ENCODE measurements around the gene DLG1. TPM values are rescaled to one million over a fixed set of nuclear protein-coding genes. Genes with fewer than 3 reads are reported as not detected.

Gene DLG1
- total and polyA plus RNA-seq, 9 of the 15 experiments (the other 6 are each of a cell fraction or from before 2014, with no cell fraction given), result 9.4 to 63.5 (median 43.6) TPM

DNA sequence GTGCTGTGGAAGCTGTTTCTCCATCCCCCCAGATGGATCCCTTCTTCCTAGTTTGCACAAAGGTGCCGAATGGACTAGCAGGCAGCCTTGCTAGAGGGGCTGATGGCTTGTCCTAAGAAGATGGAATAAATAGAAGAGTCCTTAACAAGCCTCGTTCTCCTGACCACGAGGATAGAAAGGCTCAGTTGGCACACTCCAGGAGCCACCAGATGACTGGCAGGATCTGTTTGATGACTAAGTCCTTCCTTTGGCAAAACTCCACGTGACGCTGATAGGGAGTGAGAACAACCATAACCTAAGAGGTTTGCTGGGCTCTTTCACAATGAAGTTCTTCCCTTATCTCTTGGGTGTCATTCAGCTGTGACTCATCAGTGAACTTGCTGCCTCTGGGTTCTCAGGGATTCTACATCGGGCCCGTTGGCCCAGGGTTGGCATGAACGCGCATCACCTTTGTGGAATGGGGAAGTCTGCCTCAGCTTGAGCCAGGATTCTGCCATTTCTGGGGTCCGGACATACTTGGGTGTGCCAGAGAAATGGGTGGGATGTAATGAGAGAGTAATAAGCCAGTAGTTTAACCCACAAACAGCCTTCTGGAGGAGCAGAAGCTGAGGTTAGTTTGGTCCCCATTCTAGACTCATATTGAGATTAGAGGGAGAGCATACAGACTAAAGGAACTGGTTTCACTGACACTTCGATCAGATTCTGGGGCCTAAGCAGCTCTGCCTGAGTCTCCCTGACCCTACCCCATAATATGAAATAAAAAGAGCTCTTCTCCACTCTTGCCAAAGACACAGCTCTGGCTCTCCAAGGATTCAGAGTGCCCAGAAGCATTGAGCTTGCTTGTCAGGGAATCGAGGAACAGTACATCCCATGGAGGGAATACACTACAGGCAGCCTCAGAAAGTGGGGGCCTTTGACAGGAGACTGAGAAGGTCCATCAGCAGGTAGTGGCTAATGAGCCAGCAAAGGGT, 266.8 kb downstream of the DLG1 start (continued):
- peak; percentile 70 for TF ChIP-seq CBFA2T2 (conservative IDR thresholded peaks at IDR 0.05)
- no peak for TF ChIP-seq CAMTA2 (CRISPR knock-in tag; conservative IDR thresholded peaks at IDR 0.05)
- no peak for TF ChIP-seq ZNF253 (CRISPR knock-in tag; conservative IDR thresholded peaks at IDR 0.05)
- TF ChIP-seq, protein P1, sequence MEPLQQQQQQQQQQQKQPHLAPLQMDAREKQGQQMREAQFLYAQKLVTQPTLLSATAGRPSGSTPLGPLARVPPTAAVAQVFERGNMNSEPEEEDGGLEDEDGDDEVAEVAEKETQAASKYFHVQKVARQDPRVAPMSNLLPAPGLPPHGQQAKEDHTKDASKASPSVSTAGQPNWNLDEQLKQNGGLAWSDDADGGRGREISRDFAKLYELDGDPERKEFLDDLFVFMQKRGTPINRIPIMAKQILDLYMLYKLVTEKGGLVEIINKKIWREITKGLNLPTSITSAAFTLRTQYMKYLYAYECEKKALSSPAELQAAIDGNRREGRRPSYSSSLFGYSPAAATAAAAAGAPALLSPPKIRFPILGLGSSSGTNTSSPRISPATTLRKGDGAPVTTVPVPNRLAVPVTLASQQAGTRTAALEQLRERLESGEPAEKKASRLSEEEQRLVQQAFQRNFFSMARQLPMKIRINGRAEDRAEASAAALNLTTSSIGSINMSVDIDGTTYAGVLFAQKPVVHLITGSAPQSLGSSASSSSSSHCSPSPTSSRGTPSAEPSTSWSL (CRISPR knock-in tag; IDR thresholded peaks at IDR 0.05; ENCODE audit: borderline replicate concordance), result no peak
- TF ChIP-seq, protein P2, sequence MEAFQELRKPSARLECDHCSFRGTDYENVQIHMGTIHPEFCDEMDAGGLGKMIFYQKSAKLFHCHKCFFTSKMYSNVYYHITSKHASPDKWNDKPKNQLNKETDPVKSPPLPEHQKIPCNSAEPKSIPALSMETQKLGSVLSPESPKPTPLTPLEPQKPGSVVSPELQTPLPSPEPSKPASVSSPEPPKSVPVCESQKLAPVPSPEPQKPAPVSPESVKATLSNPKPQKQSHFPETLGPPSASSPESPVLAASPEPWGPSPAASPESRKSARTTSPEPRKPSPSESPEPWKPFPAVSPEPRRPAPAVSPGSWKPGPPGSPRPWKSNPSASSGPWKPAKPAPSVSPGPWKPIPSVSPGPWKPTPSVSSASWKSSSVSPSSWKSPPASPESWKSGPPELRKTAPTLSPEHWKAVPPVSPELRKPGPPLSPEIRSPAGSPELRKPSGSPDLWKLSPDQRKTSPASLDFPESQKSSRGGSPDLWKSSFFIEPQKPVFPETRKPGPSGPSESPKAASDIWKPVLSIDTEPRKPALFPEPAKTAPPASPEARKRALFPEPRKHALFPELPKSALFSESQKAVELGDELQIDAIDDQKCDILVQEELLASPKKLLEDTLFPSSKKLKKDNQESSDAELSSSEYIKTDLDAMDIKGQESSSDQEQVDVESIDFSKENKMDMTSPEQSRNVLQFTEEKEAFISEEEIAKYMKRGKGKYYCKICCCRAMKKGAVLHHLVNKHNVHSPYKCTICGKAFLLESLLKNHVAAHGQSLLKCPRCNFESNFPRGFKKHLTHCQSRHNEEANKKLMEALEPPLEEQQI (IDR thresholded peaks at IDR 0.05), result no peak
- TF ChIP-seq DMBX1 (CRISPR knock-in tag; IDR thresholded peaks at IDR 0.05; ENCODE audit: borderline replicate concordance), result no peak
- TF ChIP-seq, protein P3, sequence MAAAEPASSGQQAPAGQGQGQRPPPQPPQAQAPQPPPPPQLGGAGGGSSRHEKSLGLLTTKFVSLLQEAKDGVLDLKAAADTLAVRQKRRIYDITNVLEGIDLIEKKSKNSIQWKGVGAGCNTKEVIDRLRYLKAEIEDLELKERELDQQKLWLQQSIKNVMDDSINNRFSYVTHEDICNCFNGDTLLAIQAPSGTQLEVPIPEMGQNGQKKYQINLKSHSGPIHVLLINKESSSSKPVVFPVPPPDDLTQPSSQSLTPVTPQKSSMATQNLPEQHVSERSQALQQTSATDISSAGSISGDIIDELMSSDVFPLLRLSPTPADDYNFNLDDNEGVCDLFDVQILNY (CRISPR knock-in tag; IDR thresholded peaks at IDR 0.05), result no peak; the same call in none of the 2 replicates
- TF ChIP-seq, protein P4, sequence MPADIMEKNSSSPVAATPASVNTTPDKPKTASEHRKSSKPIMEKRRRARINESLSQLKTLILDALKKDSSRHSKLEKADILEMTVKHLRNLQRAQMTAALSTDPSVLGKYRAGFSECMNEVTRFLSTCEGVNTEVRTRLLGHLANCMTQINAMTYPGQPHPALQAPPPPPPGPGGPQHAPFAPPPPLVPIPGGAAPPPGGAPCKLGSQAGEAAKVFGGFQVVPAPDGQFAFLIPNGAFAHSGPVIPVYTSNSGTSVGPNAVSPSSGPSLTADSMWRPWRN (IDR thresholded peaks at IDR 0.05; ENCODE audit: low read depth), result no peak; the same call in 1 of the 2 replicates
- no peak for TF ChIP-seq DDX20 (tag; IDR thresholded peaks at IDR 0.05; ENCODE audit: low read depth)
- no peak for TF ChIP-seq SETDB1 (IDR thresholded peaks at IDR 0.05; ENCODE audit: low read length)
- TF ChIP-seq NR1H2 (CRISPR knock-in tag; IDR thresholded peaks at IDR 0.05), result no peak
- no peak; the same call in 1 of the 2 replicates for TF ChIP-seq KAT7 (CRISPR knock-in tag; IDR thresholded peaks at IDR 0.05; ENCODE audit: borderline replicate concordance)
- TF ChIP-seq NFYB (IDR thresholded peaks at IDR 0.05; ENCODE audit: extremely low read depth, insufficient read length), result no peak
- TF ChIP-seq, protein P5, sequence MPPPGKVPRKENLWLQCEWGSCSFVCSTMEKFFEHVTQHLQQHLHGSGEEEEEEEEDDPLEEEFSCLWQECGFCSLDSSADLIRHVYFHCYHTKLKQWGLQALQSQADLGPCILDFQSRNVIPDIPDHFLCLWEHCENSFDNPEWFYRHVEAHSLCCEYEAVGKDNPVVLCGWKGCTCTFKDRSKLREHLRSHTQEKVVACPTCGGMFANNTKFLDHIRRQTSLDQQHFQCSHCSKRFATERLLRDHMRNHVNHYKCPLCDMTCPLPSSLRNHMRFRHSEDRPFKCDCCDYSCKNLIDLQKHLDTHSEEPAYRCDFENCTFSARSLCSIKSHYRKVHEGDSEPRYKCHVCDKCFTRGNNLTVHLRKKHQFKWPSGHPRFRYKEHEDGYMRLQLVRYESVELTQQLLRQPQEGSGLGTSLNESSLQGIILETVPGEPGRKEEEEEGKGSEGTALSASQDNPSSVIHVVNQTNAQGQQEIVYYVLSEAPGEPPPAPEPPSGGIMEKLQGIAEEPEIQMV (tag; conservative IDR thresholded peaks at IDR 0.05; ENCODE audit: low read depth), result no peak
- no peak for TF ChIP-seq ZC3H8 (IDR thresholded peaks at IDR 0.05)
- TF ChIP-seq ZFP1 (CRISPR knock-in tag; IDR thresholded peaks at IDR 0.05), result no peak
- TF ChIP-seq LCOR (CRISPR knock-in tag; IDR thresholded peaks at IDR 0.05), result peak; percentile 96
- no peak for TF ChIP-seq RBM34 (IDR thresholded peaks at IDR 0.05; ENCODE audit: borderline replicate concordance, insufficient read depth, low read length)
- no peak for TF ChIP-seq DIDO1 (tag; IDR thresholded peaks at IDR 0.05; ENCODE audit: low read depth)
- no peak for TF ChIP-seq ZNF830 (CRISPR knock-in tag; IDR thresholded peaks at IDR 0.05)
- no peak for TF ChIP-seq KDM5B (IDR thresholded peaks at IDR 0.05; ENCODE audit: insufficient replicate concordance, low read depth, low read length)
